DND-41 (cell line): ENCODE measurements around the gene FOXL1.

Experiments
- CTCF ChIP-seq: IDR thresholded peaks from 2 replicates; pipeline ENCODE4 v1.5.1; 2012; ENCODE audit warnings: borderline replicate concordance, low read length, moderate library complexity, mild to moderate bottlenecking; ENCODE audit not compliant: poor library complexity, severe bottlenecking; ENCODE audit errors: extremely low read depth
- EZH2 ChIP-seq: IDR thresholded peaks from 3 replicates; pipeline ENCODE4 v1.6.1; 2012; ENCODE audit warnings: borderline replicate concordance, low read depth, mild to moderate bottlenecking, moderate library complexity, low read length, inconsistent platforms; ENCODE audit not compliant: severe bottlenecking

GRCh38 chr16:86569701-86570447, 8.5 kb upstream of the FOXL1 start:
- TF ChIP-seq CTCF (no peak), EZH2 (no peak)
